ENCODE measurements around the gene NOL9. TPM values are rescaled to one million over a fixed set of nuclear protein-coding genes. Genes with fewer than 3 reads are reported as not detected.

Gene NOL9
- total and polyA plus RNA-seq, 4 donors = 1.9 to 27.0 (median 16.2) TPM

DNA sequence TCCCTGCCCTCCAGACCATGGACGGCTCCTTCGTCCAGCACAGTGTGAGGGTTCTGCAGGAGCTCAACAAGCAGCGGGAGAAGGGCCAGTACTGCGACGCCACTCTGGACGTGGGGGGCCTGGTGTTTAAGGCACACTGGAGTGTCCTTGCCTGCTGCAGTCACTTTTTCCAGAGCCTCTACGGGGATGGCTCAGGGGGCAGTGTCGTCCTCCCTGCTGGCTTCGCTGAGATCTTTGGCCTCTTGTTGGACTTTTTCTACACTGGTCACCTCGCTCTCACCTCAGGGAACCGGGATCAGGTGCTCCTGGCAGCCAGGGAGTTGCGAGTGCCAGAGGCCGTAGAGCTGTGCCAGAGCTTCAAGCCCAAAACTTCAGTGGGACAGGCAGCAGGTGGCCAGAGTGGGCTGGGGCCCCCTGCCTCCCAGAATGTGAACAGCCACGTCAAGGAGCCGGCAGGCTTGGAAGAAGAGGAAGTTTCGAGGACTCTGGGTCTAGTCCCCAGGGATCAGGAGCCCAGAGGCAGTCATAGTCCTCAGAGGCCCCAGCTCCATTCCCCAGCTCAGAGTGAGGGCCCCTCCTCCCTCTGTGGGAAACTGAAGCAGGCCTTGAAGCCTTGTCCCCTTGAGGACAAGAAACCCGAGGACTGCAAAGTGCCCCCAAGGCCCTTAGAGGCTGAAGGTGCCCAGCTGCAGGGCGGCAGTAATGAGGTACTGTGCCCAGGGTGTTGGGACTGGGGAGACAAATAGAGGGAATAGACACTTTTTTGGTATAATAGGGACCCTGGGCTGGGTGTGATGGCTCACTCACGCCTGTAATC lies 26.5 kb upstream of the NOL9 start:
- peak in 1 of 2 donors; percentile 58 for DNase-seq
- Histone ChIP-seq H3K27ac (ENCODE audit: low read depth in 1 of 2, low read length in 2 of 2) (peak overlapping the region in 1 of 2 donors; percentile 67), H3K4me3 (ENCODE audit: low read length in 2 of 2) (peak overlapping the region; percentile 19 to 64), H3K36me3 (ENCODE audit: control insufficient read depth in 1 of 2, insufficient read depth in 2 of 2, low read length in 1 of 2) (no peaks in the 10 kb centered on the region), H3K4me1 (ENCODE audit: control insufficient read depth in 1 of 2, insufficient read depth in 2 of 2, low read length in 2 of 2) (no peaks in the 10 kb centered on the region), H3K27me3 (ENCODE audit: control insufficient read depth in 1 of 2, insufficient read depth in 2 of 2, low read length in 1 of 2) (no peaks in the 10 kb centered on the region), H3K9me3 (ENCODE audit: control insufficient read depth, low read length) (no peaks in the 10 kb centered on the region)
- peak; percentile 2 for ATAC-seq (ENCODE audit: low FRiP score)
- intact Hi-C loops (cut with DNase I) = loop anchor here in 1 of 2 donors (5.0 kb wide), 1 partner anchor 46 kb away; no protein-coding TSS in a partner anchor
- WGBS, 2 donors = 14 to 17% methylated on average over 19 of the region's 19 CpGs

DNA sequence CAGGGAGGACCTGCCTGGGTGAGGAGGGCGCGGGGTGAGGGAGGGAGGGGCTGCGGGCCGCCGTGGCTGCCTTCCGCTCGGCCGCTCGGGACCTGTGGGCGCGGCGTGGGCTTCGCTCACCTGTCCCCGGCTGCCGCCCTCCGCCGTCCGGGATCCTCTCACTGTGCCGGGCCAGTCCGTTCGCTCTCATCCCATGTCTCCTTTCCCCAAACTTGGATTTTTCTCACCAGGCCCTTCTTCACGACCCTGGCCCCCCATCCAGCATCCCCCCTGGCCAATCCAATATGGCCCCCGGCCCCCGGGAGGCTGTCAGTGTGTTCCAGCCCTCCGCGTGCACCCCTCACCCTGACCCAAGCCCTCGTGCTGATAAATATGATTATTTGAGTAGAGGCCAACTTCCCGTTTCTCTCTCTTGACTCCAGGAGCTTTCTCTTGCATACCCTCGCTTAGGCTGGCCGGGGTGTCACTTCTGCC lies 25.8 kb upstream of the NOL9 start:
- intact Hi-C loops (cut with DNase I) = loop anchor here in 1 of 2 donors (5.0 kb wide), 1 partner anchor 47 kb away; no protein-coding TSS in a partner anchor
- ATAC-seq (ENCODE audit: low FRiP score) (peak; percentile 5), DNase-seq (no peak)
- WGBS, 2 donors = 0 to 1% methylated on average over 24 to 30 of the region's 30 CpGs
- H3K4me1 ChIP-seq (ENCODE audit: control insufficient read depth in 1 of 2, insufficient read depth in 2 of 2, low read length in 2 of 2) = no peaks in the 10 kb centered on the region
- H3K27me3 ChIP-seq (ENCODE audit: control insufficient read depth in 1 of 2, insufficient read depth in 2 of 2, low read length in 1 of 2) = no peaks in the 10 kb centered on the region
- H3K9me3 ChIP-seq (ENCODE audit: control insufficient read depth, low read length) = no peaks in the 10 kb centered on the region
- H3K27ac ChIP-seq (ENCODE audit: low read depth in 1 of 2, low read length in 2 of 2) = peak overlapping the region in 1 of 2 donors; percentile 67
- H3K36me3 ChIP-seq (ENCODE audit: control insufficient read depth in 1 of 2, insufficient read depth in 2 of 2, low read length in 1 of 2) = no peaks in the 10 kb centered on the region
- H3K4me3 ChIP-seq (ENCODE audit: low read length in 2 of 2) = peak overlapping the region; percentile 19 to 64

- peak within 1 kb of the TSS; percentile 19 to 64 for H3K4me3 ChIP-seq (ENCODE audit: low read length in 2 of 2)
- peak within 1 kb of the TSS in 1 of 2 donors; percentile 86 for H3K27ac ChIP-seq (ENCODE audit: low read depth in 1 of 2, low read length in 2 of 2)
- ATAC-seq (ENCODE audit: low FRiP score) (peak; percentile 98), DNase-seq (peak; percentile 100)
- no peaks in the 10 kb centered on the region for H3K9me3 ChIP-seq (ENCODE audit: control insufficient read depth, low read length)
- H3K27me3 ChIP-seq (ENCODE audit: control insufficient read depth in 1 of 2, insufficient read depth in 2 of 2, low read length in 1 of 2) = no peaks in the 10 kb centered on the region
- no peaks in the 10 kb centered on the region for H3K36me3 ChIP-seq (ENCODE audit: control insufficient read depth in 1 of 2, insufficient read depth in 2 of 2, low read length in 1 of 2)
- WGBS, 2 donors = 13% methylated on average over 58 of the region's 58 CpGs
- no peaks in the 10 kb centered on the region for H3K4me1 ChIP-seq (ENCODE audit: control insufficient read depth in 1 of 2, insufficient read depth in 2 of 2, low read length in 2 of 2)
- intact Hi-C loops (cut with DNase I) = loop anchor here in 1 of 2 donors (5.0 kb wide), 1 partner anchor 48 kb away; no protein-coding TSS in a partner anchor
Observed at GRCh38 chr1:6579374-6580118, 25.2 kb upstream of the NOL9 start, which contains the start of gene ZBTB48. Gene ZBTB48, plus strand, starts transcription at chr1:6579994. Its CDS starts 616 bp downstream, at chr1:6580610.

GRCh38 chr1:6578624-6579373 lies 24.5 kb upstream of the NOL9 start:
- Histone ChIP-seq H3K36me3 (ENCODE audit: control insufficient read depth in 1 of 2, insufficient read depth in 2 of 2, low read length in 1 of 2) (no peaks in the 10 kb centered on the region), H3K27ac (ENCODE audit: low read depth in 1 of 2, low read length in 2 of 2) (peak overlapping the region in 1 of 2 donors; percentile 86), H3K27me3 (ENCODE audit: control insufficient read depth in 1 of 2, insufficient read depth in 2 of 2, low read length in 1 of 2) (no peaks in the 10 kb centered on the region), H3K9me3 (ENCODE audit: control insufficient read depth, low read length) (no peaks in the 10 kb centered on the region), H3K4me3 (ENCODE audit: low read length in 2 of 2) (no peak overlapping the region), H3K4me1 (ENCODE audit: control insufficient read depth in 1 of 2, insufficient read depth in 2 of 2, low read length in 2 of 2) (no peaks in the 10 kb centered on the region)
- 84 to 91% methylated on average over 14 of the region's 14 CpGs for WGBS, 2 donors
- DNase-seq = no peak
- ATAC-seq (ENCODE audit: low FRiP score) = no peak
- intact Hi-C loops (cut with DNase I) = no loop called here

- intact Hi-C loops (cut with DNase I) = no loop called here
- no peaks in the 10 kb centered on the region for H3K36me3 ChIP-seq (ENCODE audit: control insufficient read depth in 1 of 2, insufficient read depth in 2 of 2, low read length in 1 of 2)
- no peaks in the 10 kb centered on the region for H3K4me1 ChIP-seq (ENCODE audit: control insufficient read depth in 1 of 2, insufficient read depth in 2 of 2, low read length in 2 of 2)
- DNase-seq = no peak
- 54 to 77% methylated on average over 6 of the region's 6 CpGs for WGBS, 2 donors
- H3K4me3 ChIP-seq (ENCODE audit: low read length in 2 of 2) = no peak overlapping the region
- no peaks in the 10 kb centered on the region for H3K9me3 ChIP-seq (ENCODE audit: control insufficient read depth, low read length)
- no peak overlapping the region for H3K27ac ChIP-seq (ENCODE audit: low read depth in 1 of 2, low read length in 2 of 2)
- H3K27me3 ChIP-seq (ENCODE audit: control insufficient read depth in 1 of 2, insufficient read depth in 2 of 2, low read length in 1 of 2) = no peaks in the 10 kb centered on the region
- no peak for ATAC-seq (ENCODE audit: low FRiP score)
Observed at GRCh38 chr1:6577831-6578525, 23.7 kb upstream of the NOL9 start.

DNA sequence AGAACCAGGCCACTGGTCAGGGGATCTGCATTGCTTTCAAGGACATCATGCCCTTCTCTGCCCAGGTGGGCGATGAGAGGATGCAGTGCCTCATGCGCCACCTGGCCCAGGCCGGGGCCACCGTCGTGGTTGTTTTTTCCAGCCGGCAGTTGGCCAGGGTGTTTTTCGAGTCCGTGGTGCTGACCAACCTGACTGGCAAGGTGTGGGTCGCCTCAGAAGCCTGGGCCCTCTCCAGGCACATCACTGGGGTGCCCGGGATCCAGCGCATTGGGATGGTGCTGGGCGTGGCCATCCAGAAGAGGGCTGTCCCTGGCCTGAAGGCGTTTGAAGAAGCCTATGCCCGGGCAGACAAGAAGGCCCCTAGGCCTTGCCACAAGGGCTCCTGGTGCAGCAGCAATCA lies 20.5 kb upstream of the NOL9 start:
- 87 to 88% methylated on average over 14 of the region's 14 CpGs for WGBS, 2 donors
- DNase-seq (no peak), ATAC-seq (ENCODE audit: low FRiP score) (no peak)
- H3K4me1 ChIP-seq (ENCODE audit: control insufficient read depth in 1 of 2, insufficient read depth in 2 of 2, low read length in 2 of 2) = no peaks in the 10 kb centered on the region
- H3K27ac ChIP-seq (ENCODE audit: low read depth in 1 of 2, low read length in 2 of 2) = no peak overlapping the region
- no peaks in the 10 kb centered on the region for H3K36me3 ChIP-seq (ENCODE audit: control insufficient read depth in 1 of 2, insufficient read depth in 2 of 2, low read length in 1 of 2)
- no peaks in the 10 kb centered on the region for H3K27me3 ChIP-seq (ENCODE audit: control insufficient read depth in 1 of 2, insufficient read depth in 2 of 2, low read length in 1 of 2)
- no peak overlapping the region for H3K4me3 ChIP-seq (ENCODE audit: low read length in 2 of 2)
- intact Hi-C loops (cut with DNase I) = no loop called here
- H3K9me3 ChIP-seq (ENCODE audit: control insufficient read depth, low read length) = peaks cover 2% of the 10 kb centered on the region

GRCh38 chr1:6574025-6574620 lies 19.8 kb upstream of the NOL9 start:
- intact Hi-C loops (cut with DNase I) = no loop called here
- no peaks in the 10 kb centered on the region for H3K4me1 ChIP-seq (ENCODE audit: control insufficient read depth in 1 of 2, insufficient read depth in 2 of 2, low read length in 2 of 2)
- ATAC-seq (ENCODE audit: low FRiP score) (no peak), DNase-seq (no peak)
- H3K27ac ChIP-seq (ENCODE audit: low read depth in 1 of 2, low read length in 2 of 2) = no peak overlapping the region
- H3K9me3 ChIP-seq (ENCODE audit: control insufficient read depth, low read length) = peaks cover 2% of the 10 kb centered on the region
- H3K4me3 ChIP-seq (ENCODE audit: low read length in 2 of 2) = no peak overlapping the region
- WGBS, 2 donors = 84 to 85% methylated on average over 8 of the region's 8 CpGs
- no peaks in the 10 kb centered on the region for H3K36me3 ChIP-seq (ENCODE audit: control insufficient read depth in 1 of 2, insufficient read depth in 2 of 2, low read length in 1 of 2)
- no peaks in the 10 kb centered on the region for H3K27me3 ChIP-seq (ENCODE audit: control insufficient read depth in 1 of 2, insufficient read depth in 2 of 2, low read length in 1 of 2)

Measured in aorta (tissue), 5 donors.